Measurements from ENCODE around the gene AADACL2.

AADACL2 gene

GRCh38 chr3:151798466-151798865 is 64.7 kb downstream of the AADACL2 start:
- DNase-seq (ENCODE audit: low spot score), result no peak
- Mint-ChIP-seq H3K27me3 (ENCODE audit: low read depth) (peaks cover 6% of the 10 kb centered on the region), H3K4me3 (no peak overlapping the region), H3K4me1 (ENCODE audit: low read depth) (no peaks in the 10 kb centered on the region), H3K36me3 (ENCODE audit: low read depth) (no peaks in the 10 kb centered on the region), H3K27ac (no peak overlapping the region), H3K9me3 (no peaks in the 10 kb centered on the region)

DNA sequence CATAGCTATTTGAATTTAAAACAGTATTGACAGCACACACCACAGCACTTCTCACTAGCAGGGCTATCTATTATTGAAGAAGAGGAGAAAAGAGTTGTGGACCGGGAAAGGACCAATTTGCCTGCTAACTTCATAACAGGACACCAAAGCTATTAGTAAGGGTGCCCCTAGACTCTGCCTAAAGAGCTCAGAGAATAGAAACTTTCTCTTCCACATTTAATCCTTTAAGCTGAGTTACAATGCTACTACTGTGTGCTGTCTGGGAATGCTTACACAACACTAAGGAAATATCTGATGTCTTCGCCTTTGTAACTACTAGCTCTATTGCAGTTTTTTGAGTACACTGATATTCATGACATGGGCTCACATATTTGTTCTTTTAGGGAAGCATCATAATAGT is 66.7 kb downstream of the AADACL2 start:
- Mint-ChIP-seq H3K27ac (no peak overlapping the region), H3K27me3 (ENCODE audit: low read depth) (peaks cover 6% of the 10 kb centered on the region), H3K36me3 (ENCODE audit: low read depth) (no peaks in the 10 kb centered on the region), H3K4me1 (ENCODE audit: low read depth) (no peaks in the 10 kb centered on the region), H3K4me3 (no peak overlapping the region), H3K9me3 (no peaks in the 10 kb centered on the region)
- DNase-seq (ENCODE audit: low spot score), result no peak

GRCh38 chr3:151804267-151804666 is 70.5 kb downstream of the AADACL2 start:
- no peaks in the 10 kb centered on the region for H3K36me3 Mint-ChIP-seq (ENCODE audit: low read depth)
- H3K4me1 Mint-ChIP-seq (ENCODE audit: low read depth), result no peaks in the 10 kb centered on the region
- H3K27ac Mint-ChIP-seq, result no peak overlapping the region
- peaks cover 3% of the 10 kb centered on the region for H3K27me3 Mint-ChIP-seq (ENCODE audit: low read depth)
- no peak overlapping the region for H3K4me3 Mint-ChIP-seq
- no peaks in the 10 kb centered on the region for H3K9me3 Mint-ChIP-seq
- DNase-seq (ENCODE audit: low spot score), result no peak

- Mint-ChIP-seq H3K27ac (no peak overlapping the region), H3K36me3 (ENCODE audit: low read depth) (no peaks in the 10 kb centered on the region), H3K4me1 (ENCODE audit: low read depth) (no peaks in the 10 kb centered on the region), H3K9me3 (no peaks in the 10 kb centered on the region), H3K4me3 (no peak overlapping the region), H3K27me3 (ENCODE audit: low read depth) (no peaks in the 10 kb centered on the region)
- DNase-seq (ENCODE audit: low spot score), result no peak
Observed at GRCh38 chr3:151806838-151807237, 73.1 kb downstream of the AADACL2 start.

Measured in T-helper 2 cell treated with Interferon-gamma antibody and Interleukin-4, amounts not matched to agents 5 μg/mL and 100 μg/mL, for 36 hours (primary cell).